SK-N-SH (cell line): ENCODE results near the gene ABCG1. TPM values are rescaled to one million over a fixed set of nuclear protein-coding genes. Genes with fewer than 3 reads are reported as not detected.

Experiments used
- CTCF ChIA-PET: fragments of 300-600, 350-600 bp; formaldehyde crosslinking; extraction: SDS; loops from one replicate; lab custom pipeline; 2021; lab: Yijun Ruan, JAX
- POLR2A ChIA-PET: fragments of 350-600 bp; sonication (Branson Sonifier 250); formaldehyde crosslinking; extraction: SDS; loops from one replicate; lab custom pipeline; 2020; ENCODE audit warnings: antibody characterized with exemption, inconsistent platforms; lab: Yijun Ruan, JAX
- DNase-seq: peaks from one replicate; pipeline ENCODE4 v3.0.0; 2012
- H2AFZ ChIP-seq: fragments of 200-600 bp; sonication (generic); 2 replicates; pipeline ENCODE4 v1.8.1; 2016; ENCODE audit warnings: antibody characterized with exemption, mild to moderate bottlenecking, low read depth
- H3F3A ChIP-seq: fragments of 200-600 bp; sonication (generic); replicated peaks from 2 replicates; pipeline ENCODE3; 2016; ENCODE audit warnings: antibody characterized with exemption, mild to moderate bottlenecking; ENCODE audit not compliant: insufficient read depth
- H3K27ac ChIP-seq, 2 experiments: fragments of 200-500 bp in 1 of 2; fragments of 200-600 bp in 1 of 2; sonication (Bioruptor generic) in 1 of 2; sonication (generic), shearing (Covaris generic) in 1 of 2; 2 replicates each; pipeline versions ENCODE4 v1.5.1 to v1.6.1; 2014 to 2016; ENCODE audit warnings: low read depth in 2 of 2, inconsistent platforms in 1 of 2, low read length in 1 of 2, mild to moderate bottlenecking in 1 of 2, mixed read lengths in 1 of 2
- H3K27me3 ChIP-seq: fragments of 200-600 bp; sonication (generic), shearing (Covaris generic); 2 replicates; pipeline ENCODE4 v1.6.1; 2016; ENCODE audit warnings: mixed run types; ENCODE audit not compliant: insufficient read depth
- H3K36me3 ChIP-seq, 2 experiments: fragments of 200-500 bp in 1 of 2; fragments of 200-600 bp in 1 of 2; sonication (Bioruptor generic) in 1 of 2; sonication (generic) in 1 of 2; replicated peaks in 1 of 2; 2 replicates each; pipeline versions ENCODE3 to v1.5.1; 2014 to 2016; ENCODE audit warnings: low read length in 1 of 2, mild to moderate bottlenecking in 1 of 2; ENCODE audit not compliant: insufficient read depth in 2 of 2, control insufficient read depth in 1 of 2
- H3K4me1 ChIP-seq, 2 experiments: fragments of 200-500 bp in 1 of 2; fragments of 200-600 bp in 1 of 2; sonication (Bioruptor generic) in 1 of 2; sonication (generic), shearing (Covaris generic) in 1 of 2; 2 replicates each; pipeline versions ENCODE4 v1.5.1 to v1.6.1; 2014 to 2016; ENCODE audit warnings: low read depth in 1 of 2, low read length in 1 of 2, mixed run types in 1 of 2; ENCODE audit not compliant: insufficient read depth in 2 of 2, control insufficient read depth in 1 of 2
- H3K4me2 ChIP-seq: fragments of 200-600 bp; sonication (generic), shearing (Covaris generic); 2 replicates; pipeline ENCODE4 v1.6.1; 2017; ENCODE audit warnings: mixed run types
- H3K4me3 ChIP-seq, 2 experiments: fragments of 200-500 bp in 1 of 2; fragments of 200-600 bp in 1 of 2; sonication (Bioruptor generic) in 1 of 2; sonication (generic), shearing (Covaris generic) in 1 of 2; 2 replicates each; pipeline versions ENCODE4 v1.5.1 to v1.8.1; 2014 to 2016; ENCODE audit warnings: low read depth in 2 of 2, inconsistent platforms in 1 of 2, low read length in 1 of 2, mild to moderate bottlenecking in 1 of 2, mixed read lengths in 1 of 2, moderate library complexity in 1 of 2
- H3K79me2 ChIP-seq: fragments of 200-600 bp; sonication (generic); 2 replicates; pipeline ENCODE4 v1.8.1; 2017; ENCODE audit warnings: mild to moderate bottlenecking; ENCODE audit not compliant: insufficient read depth
- H3K9ac ChIP-seq: fragments of 200-600 bp; sonication (generic); 2 replicates; pipeline ENCODE4 v1.6.1; 2017; ENCODE audit warnings: mixed run types
- H3K9me2 ChIP-seq: fragments of 200-600 bp; sonication (generic); 2 replicates; pipeline ENCODE4 v1.6.1; 2017; ENCODE audit warnings: mixed run types
- H3K9me3 ChIP-seq: fragments of 200-600 bp; sonication (generic); 2 replicates; pipeline ENCODE4 v1.6.1; 2017; ENCODE audit warnings: mixed run types, mild to moderate bottlenecking, moderate library complexity
- H4K20me1 ChIP-seq: fragments of 200-600 bp; sonication (generic); 2 replicates; pipeline ENCODE4 v1.6.1; 2017; ENCODE audit warnings: mild to moderate bottlenecking, mixed run types; ENCODE audit not compliant: insufficient read depth
- FOXM1 ChIP-seq: IDR thresholded peaks from 2 replicates; pipeline ENCODE4 v1.4.0; 2012; ENCODE audit warnings: low read depth, mild to moderate bottlenecking
- NRF1 ChIP-seq: IDR thresholded peaks from 2 replicates; pipeline ENCODE4 v1.6.1; 2012; ENCODE audit warnings: low read depth, mild to moderate bottlenecking, low read length
- WGBS: methylation state at CpG from one replicate; pipeline ENCODE4 v1.1.6; 2017; ENCODE audit warnings: low lambda C conversion rate; 5-methylcytosine and 5-hydroxymethylcytosine counted together
- polyA plus RNA-seq, 3 experiments: library from polyadenylated mRNA; depleted of rRNA; stranded (reverse); fragments of >200 nt; gene quantifications; 2 replicates each; pipeline ENCODE4 v1.2.3, GENCODE V29; 2012
- TF ChIP-seq, protein P1 (sequence below): IDR thresholded peaks from 2 replicates; pipeline ENCODE4 v1.6.1; 2012; ENCODE audit warnings: mild to moderate bottlenecking, low read depth, low read length, moderate library complexity

Gene ABCG1
- polyA plus RNA-seq, 1 of the 3 experiments (the other 2 are of a cell fraction) = 0.07 TPM

DNA sequence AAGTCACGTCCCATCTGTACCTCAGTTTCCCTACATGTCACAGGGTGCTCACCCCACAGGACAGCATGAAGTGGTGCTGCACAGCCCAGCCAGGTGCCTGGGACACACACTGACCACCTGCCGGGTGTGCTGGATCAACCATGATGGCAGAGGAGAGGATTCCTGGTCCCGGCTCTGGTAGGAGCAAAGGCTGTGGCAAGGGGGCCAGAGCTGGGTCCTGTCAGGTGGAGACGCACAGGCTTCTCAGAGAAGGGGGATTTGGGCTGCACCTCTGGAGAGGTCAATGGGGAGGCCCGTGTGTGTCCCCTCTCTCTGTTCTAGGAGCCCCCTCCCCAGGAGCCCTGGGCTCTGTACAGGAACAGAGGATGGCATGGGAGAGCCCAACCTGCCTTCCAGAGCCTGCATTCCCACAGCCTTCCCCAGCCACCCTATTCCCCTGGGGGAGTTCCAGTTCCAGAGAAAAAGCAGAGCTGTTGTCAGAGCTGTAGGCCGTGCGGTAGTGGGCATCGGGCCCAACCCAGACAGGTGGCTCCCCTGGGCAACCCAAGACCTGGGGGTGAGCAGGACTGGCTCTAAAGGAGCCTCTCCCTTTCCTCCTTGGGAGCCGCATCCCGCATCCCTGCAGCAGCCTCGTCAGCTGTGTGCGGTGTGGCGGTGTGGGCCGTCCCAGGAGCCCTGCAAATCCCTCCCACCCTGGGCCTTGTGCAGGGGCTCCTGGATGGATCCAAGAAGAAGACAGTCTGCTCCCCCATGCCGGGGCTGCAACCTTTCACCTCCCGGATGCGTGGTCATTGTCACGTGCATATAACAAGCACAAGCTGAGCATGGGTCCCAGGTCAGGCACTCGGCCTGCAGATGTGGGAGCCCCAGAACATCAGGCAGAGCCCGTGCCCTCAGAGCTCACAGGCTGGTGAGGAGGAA lies 99.1 kb downstream of the ABCG1 start:
- WGBS = 47% methylated on average over 7 of the region's 20 CpGs
- Histone ChIP-seq H4K20me1 (no peaks in the 10 kb centered on the region), H3K36me3 (no peaks in the 10 kb centered on the region), H3K9me3 (no peaks in the 10 kb centered on the region), H3K79me2 (no peaks in the 10 kb centered on the region), H3F3A (no peaks in the 10 kb centered on the region), H2AFZ (no peak overlapping the region), H3K9ac (no peak overlapping the region), H3K4me2 (no peak overlapping the region), H3K4me1 (no peaks in the 10 kb centered on the region; a peak in 1 of 4 replicates), H3K27ac (no peak overlapping the region), H3K27me3 (no peaks in the 10 kb centered on the region), H3K4me3 (no peak overlapping the region), H3K9me2 (no peaks in the 10 kb centered on the region)
- TF ChIP-seq FOXM1 (no peak), NRF1 (no peak)
- TF ChIP-seq, protein P1, sequence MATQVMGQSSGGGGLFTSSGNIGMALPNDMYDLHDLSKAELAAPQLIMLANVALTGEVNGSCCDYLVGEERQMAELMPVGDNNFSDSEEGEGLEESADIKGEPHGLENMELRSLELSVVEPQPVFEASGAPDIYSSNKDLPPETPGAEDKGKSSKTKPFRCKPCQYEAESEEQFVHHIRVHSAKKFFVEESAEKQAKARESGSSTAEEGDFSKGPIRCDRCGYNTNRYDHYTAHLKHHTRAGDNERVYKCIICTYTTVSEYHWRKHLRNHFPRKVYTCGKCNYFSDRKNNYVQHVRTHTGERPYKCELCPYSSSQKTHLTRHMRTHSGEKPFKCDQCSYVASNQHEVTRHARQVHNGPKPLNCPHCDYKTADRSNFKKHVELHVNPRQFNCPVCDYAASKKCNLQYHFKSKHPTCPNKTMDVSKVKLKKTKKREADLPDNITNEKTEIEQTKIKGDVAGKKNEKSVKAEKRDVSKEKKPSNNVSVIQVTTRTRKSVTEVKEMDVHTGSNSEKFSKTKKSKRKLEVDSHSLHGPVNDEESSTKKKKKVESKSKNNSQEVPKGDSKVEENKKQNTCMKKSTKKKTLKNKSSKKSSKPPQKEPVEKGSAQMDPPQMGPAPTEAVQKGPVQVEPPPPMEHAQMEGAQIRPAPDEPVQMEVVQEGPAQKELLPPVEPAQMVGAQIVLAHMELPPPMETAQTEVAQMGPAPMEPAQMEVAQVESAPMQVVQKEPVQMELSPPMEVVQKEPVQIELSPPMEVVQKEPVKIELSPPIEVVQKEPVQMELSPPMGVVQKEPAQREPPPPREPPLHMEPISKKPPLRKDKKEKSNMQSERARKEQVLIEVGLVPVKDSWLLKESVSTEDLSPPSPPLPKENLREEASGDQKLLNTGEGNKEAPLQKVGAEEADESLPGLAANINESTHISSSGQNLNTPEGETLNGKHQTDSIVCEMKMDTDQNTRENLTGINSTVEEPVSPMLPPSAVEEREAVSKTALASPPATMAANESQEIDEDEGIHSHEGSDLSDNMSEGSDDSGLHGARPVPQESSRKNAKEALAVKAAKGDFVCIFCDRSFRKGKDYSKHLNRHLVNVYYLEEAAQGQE = no peak
- ChIA-PET POLR2A (no interaction called here), CTCF (interaction anchor here (2.3 kb wide), 1 partner anchor 8 kb away, joined by 12 read pairs; no protein-coding TSS in a partner anchor)
- DNase-seq = no peak

DNA sequence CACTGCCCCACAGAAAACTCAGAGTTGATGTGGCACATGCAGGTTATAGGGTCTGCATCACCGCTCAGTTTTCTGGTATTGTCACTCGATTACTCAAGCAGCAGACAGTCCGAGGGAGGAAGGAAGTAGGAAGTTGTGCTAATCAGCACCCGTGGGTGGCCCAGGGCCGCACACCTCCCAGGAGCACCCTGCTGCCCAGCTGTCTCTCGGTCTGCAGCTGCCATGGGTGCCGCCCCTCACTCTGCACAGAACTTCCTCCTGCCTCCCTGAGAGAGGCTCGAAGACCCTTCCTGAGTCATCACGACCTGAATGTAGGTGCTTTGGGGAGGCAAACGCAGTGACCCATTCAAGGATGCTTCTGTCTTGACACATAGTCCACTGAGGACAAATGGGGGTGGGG lies 100.4 kb downstream of the ABCG1 start:
- no peak overlapping the region for H3K4me2 ChIP-seq
- no peaks in the 10 kb centered on the region for H3K79me2 ChIP-seq
- H3K9me3 ChIP-seq = no peaks in the 10 kb centered on the region
- no peak for DNase-seq
- no peaks in the 10 kb centered on the region for H3K36me3 ChIP-seq
- no peaks in the 10 kb centered on the region for H3K27me3 ChIP-seq
- no peak overlapping the region for H3K4me3 ChIP-seq
- WGBS = 45% methylated on average over 4 of the region's 10 CpGs
- TF ChIP-seq, protein P1 = no peak
- no peak overlapping the region for H3K27ac ChIP-seq
- no peaks in the 10 kb centered on the region for H3F3A ChIP-seq
- no peak overlapping the region for H3K9ac ChIP-seq
- no peaks in the 10 kb centered on the region for H4K20me1 ChIP-seq
- POLR2A ChIA-PET = no interaction called here
- no peak overlapping the region for H2AFZ ChIP-seq
- CTCF ChIA-PET = interaction anchor here (2.3 kb wide), 1 partner anchor 9 kb away, joined by 12 read pairs; no protein-coding TSS in a partner anchor
- H3K4me1 ChIP-seq = no peaks in the 10 kb centered on the region
- H3K9me2 ChIP-seq = no peaks in the 10 kb centered on the region
